Measurements from ENCODE around the gene CTNNA3.
A peak's percentile ranks its signal among the peaks of the same experiment; 100 is the strongest.

The CTNNA3 gene

GRCh38 chr10:67282871-67283270 lies 413.1 kb downstream of the CTNNA3 start:
- no peak for DNase-seq
- Histone ChIP-seq H3K27me3 (no peaks in the 10 kb centered on the region; the same call in 1 of the 2 replicates), H3K9me3 (no peaks in the 10 kb centered on the region), H3K36me3 (no peaks in the 10 kb centered on the region), H3K4me1 (no peaks in the 10 kb centered on the region), H3K4me3 (ENCODE audit: low read depth, low read length) (no peak overlapping the region)
- TF ChIP-seq CTCF (IDR thresholded peaks at IDR 0.05; ENCODE audit: low read depth, low read length): no peak

DNA sequence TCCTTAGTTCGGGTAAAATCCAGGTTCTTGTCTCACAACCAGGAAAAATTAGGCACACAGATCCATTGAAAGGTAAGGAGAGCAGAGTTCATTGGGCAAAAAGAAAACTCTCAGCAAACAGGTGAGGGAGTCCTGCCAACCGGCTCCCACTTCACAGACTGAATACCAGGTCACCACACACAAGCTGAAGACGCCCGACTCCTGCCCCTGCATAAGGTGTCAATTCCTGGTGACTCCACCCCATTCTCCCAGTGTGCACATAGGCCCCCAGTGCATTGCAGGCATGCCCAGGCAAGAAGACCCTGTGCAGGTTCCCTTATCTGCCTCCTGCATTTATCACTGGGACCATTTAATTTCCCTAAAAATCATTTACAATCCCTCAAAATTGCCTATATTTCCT lies 415.6 kb downstream of the CTNNA3 start:
- TF ChIP-seq CTCF (IDR thresholded peaks at IDR 0.05; ENCODE audit: low read depth, low read length): no peak
- no peaks in the 10 kb centered on the region; the same call in 1 of the 2 replicates for H3K27me3 ChIP-seq
- no peak overlapping the region for H3K4me3 ChIP-seq (ENCODE audit: low read depth, low read length)
- no peaks in the 10 kb centered on the region for H3K9me3 ChIP-seq
- H3K4me1 ChIP-seq: no peaks in the 10 kb centered on the region
- DNase-seq: no peak
- no peaks in the 10 kb centered on the region for H3K36me3 ChIP-seq

GRCh38 chr10:67277402-67277801 lies 418.6 kb downstream of the CTNNA3 start:
- no peak for DNase-seq
- no peaks in the 10 kb centered on the region for H3K4me1 ChIP-seq
- H3K36me3 ChIP-seq: no peaks in the 10 kb centered on the region
- TF ChIP-seq CTCF (IDR thresholded peaks at IDR 0.05; ENCODE audit: low read depth, low read length): no peak
- no peaks in the 10 kb centered on the region for H3K9me3 ChIP-seq
- no peaks in the 10 kb centered on the region; the same call in 1 of the 2 replicates for H3K27me3 ChIP-seq
- no peak overlapping the region for H3K4me3 ChIP-seq (ENCODE audit: low read depth, low read length)

DNA sequence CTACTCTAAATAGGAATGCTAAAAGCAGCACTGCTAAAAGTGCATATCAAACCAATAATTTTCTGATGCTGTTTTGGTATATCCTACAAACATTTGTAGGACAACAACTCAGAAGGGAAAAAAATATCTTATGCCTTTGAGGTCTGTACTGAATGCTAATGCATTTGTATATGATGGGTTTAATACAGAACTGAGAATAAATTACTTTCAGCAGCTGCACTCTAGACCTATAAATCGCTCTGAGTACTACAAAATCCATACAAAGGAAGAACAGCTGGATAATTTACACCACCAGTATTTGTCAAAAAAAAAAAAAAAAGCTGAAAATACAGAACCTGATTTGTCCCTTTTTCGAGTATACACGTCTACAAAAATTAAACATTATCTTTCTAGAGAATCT lies 426.2 kb downstream of the CTNNA3 start:
- Histone ChIP-seq H3K27me3 (no peaks in the 10 kb centered on the region), H3K9me3 (no peaks in the 10 kb centered on the region), H3K36me3 (no peaks in the 10 kb centered on the region), H3K4me3 (ENCODE audit: low read depth, low read length) (no peak overlapping the region), H3K4me1 (no peaks in the 10 kb centered on the region)
- TF ChIP-seq CTCF (IDR thresholded peaks at IDR 0.05; ENCODE audit: low read depth, low read length): no peak
- DNase-seq: no peak

GRCh38 chr10:67268146-67268545 lies 427.8 kb downstream of the CTNNA3 start:
- no peak for TF ChIP-seq CTCF (IDR thresholded peaks at IDR 0.05; ENCODE audit: low read depth, low read length)
- no peak overlapping the region for H3K4me3 ChIP-seq (ENCODE audit: low read depth, low read length)
- DNase-seq: peak; percentile 11
- no peaks in the 10 kb centered on the region for H3K4me1 ChIP-seq
- no peaks in the 10 kb centered on the region for H3K36me3 ChIP-seq
- no peaks in the 10 kb centered on the region; the same call in 1 of the 2 replicates for H3K27me3 ChIP-seq
- no peaks in the 10 kb centered on the region for H3K9me3 ChIP-seq

GRCh38 chr10:67262675-67263074 lies 433.3 kb downstream of the CTNNA3 start:
- Histone ChIP-seq H3K27me3 (no peaks in the 10 kb centered on the region; the same call in 1 of the 2 replicates), H3K36me3 (no peaks in the 10 kb centered on the region), H3K4me1 (no peaks in the 10 kb centered on the region), H3K9me3 (no peaks in the 10 kb centered on the region), H3K4me3 (ENCODE audit: low read depth, low read length) (no peak overlapping the region)
- TF ChIP-seq CTCF (IDR thresholded peaks at IDR 0.05; ENCODE audit: low read depth, low read length): no peak
- DNase-seq: no peak

Data from BE2C (cell line).